Thyroid gland (tissue), 4 donors: ENCODE measurements around the gene AP3D1.

Experiments
- CTCF ChIP-seq, 6 experiments: fragments of 200-600 bp in 3 of 6; fragments of 450-650 bp in 3 of 6; sonication (generic) in 3 of 6; IDR thresholded peaks; one replicate each; pipeline ENCODE4 v1.5.1; 2016 to 2019; ENCODE audit warnings: antibody characterized with exemption in 6 of 6, mild to moderate bottlenecking in 2 of 6, inconsistent platforms in 1 of 6, moderate library complexity in 1 of 6
- POLR2A ChIP-seq, 2 donors: fragments of 450-650 bp; IDR thresholded peaks; one replicate each; pipeline ENCODE4 v1.6.1; 2017; ENCODE audit warnings: antibody characterized with exemption in 2 of 2, mild to moderate bottlenecking in 2 of 2, moderate library complexity in 1 of 2

DNA sequence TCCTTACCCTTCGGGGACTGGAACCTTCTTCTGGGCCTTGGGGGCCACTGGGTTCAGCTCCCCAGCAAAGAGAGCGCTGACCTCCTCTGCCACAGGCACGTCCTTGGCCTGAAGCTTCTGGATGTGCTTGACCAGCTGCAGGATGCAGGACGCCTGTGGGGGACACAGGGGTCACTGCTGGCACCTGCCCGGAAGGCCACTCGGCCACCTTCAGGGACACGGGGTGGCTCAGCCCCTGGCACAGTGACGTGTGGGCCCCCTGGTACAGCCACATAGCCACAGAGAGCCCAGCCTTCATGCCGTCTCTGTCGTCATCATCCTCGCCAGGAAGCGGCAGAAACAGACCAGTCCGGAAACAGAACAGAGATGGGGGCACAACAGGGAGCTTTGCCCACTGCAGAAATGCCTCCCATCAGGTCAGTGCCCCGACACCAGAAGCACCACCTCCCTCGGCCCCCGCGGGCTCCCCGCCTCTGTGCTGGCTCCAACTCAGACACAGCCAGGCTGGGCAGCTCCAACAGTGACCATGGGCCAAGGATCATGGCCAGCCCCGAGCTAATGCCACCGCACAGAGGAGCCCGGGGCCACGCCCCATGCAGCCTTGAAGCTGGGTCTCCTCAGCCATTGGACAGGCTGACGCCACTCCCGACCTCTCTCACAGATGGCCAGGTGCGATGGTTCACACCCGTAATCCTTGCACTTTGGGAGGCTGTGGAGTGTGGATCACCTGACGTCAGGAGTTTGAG is 34.0 kb downstream of the AP3D1 start:
- TF ChIP-seq POLR2A (IDR thresholded peaks at IDR 0.05) = no peak
- no peak for TF ChIP-seq CTCF (IDR thresholded peaks at IDR 0.05)
